Measurements from ENCODE around the gene TMEM81.
A peak's percentile ranks its signal among the peaks of the same experiment; 100 is the strongest.

Gene TMEM81

GRCh38 chr1:205062319-205062718 lies 21.9 kb downstream of the TMEM81 start:
- Histone ChIP-seq H2AFZ (ENCODE audit: low read length) (no peak overlapping the region), H3K79me2 (ENCODE audit: insufficient read depth, low read length) (no peaks in the 10 kb centered on the region), H3K27ac (ENCODE audit: low read depth, low read length, poor library complexity, severe bottlenecking) (no peak overlapping the region), H3K9me3 (ENCODE audit: low read length) (no peaks in the 10 kb centered on the region), H4K20me1 (ENCODE audit: insufficient read depth, low read length) (no peaks in the 10 kb centered on the region), H3K4me2 (ENCODE audit: low read length) (no peak overlapping the region), H3K4me1 (ENCODE audit: insufficient read depth, low read length, severe bottlenecking) (no peaks in the 10 kb centered on the region), H3K9me2 (ENCODE audit: low read depth, low read length) (no peaks in the 10 kb centered on the region), H3K4me3 (ENCODE audit: low read depth, low read length, poor library complexity, severe bottlenecking) (no peak overlapping the region), H3K36me3 (ENCODE audit: insufficient read depth, low read length) (no peaks in the 10 kb centered on the region), H3F3A (ENCODE audit: insufficient read depth, low read length) (no peaks in the 10 kb centered on the region), H3K9ac (ENCODE audit: low read length) (no peak overlapping the region), H3K27me3 (ENCODE audit: insufficient read depth, low read length) (peaks cover 4% of the 10 kb centered on the region; the same call in 1 of the 2 replicates)
- TF ChIP-seq EZH2 (IDR thresholded peaks at IDR 0.05; ENCODE audit: borderline replicate concordance, low read length): no peak
- TF ChIP-seq CTCF (IDR thresholded peaks at IDR 0.05; ENCODE audit: low read length): no peak

- Histone ChIP-seq H3K4me1 (ENCODE audit: insufficient read depth, low read length, severe bottlenecking) (no peaks in the 10 kb centered on the region), H3K4me2 (ENCODE audit: low read length) (no peak overlapping the region), H3K9ac (ENCODE audit: low read length) (no peak overlapping the region), H3K9me3 (ENCODE audit: low read length) (no peaks in the 10 kb centered on the region), H3K27ac (ENCODE audit: low read depth, low read length, poor library complexity, severe bottlenecking) (no peak overlapping the region), H4K20me1 (ENCODE audit: insufficient read depth, low read length) (no peaks in the 10 kb centered on the region), H3F3A (ENCODE audit: insufficient read depth, low read length) (no peaks in the 10 kb centered on the region), H3K27me3 (ENCODE audit: insufficient read depth, low read length) (peaks cover 11% of the 10 kb centered on the region), H3K79me2 (ENCODE audit: insufficient read depth, low read length) (no peaks in the 10 kb centered on the region), H2AFZ (ENCODE audit: low read length) (no peak overlapping the region), H3K4me3 (ENCODE audit: low read depth, low read length, poor library complexity, severe bottlenecking) (no peak overlapping the region), H3K36me3 (ENCODE audit: insufficient read depth, low read length) (no peaks in the 10 kb centered on the region), H3K9me2 (ENCODE audit: low read depth, low read length) (no peaks in the 10 kb centered on the region)
- TF ChIP-seq EZH2 (IDR thresholded peaks at IDR 0.05; ENCODE audit: borderline replicate concordance, low read length) (no peak), CTCF (IDR thresholded peaks at IDR 0.05; ENCODE audit: low read length) (peak; percentile 91)
Measured at GRCh38 chr1:205061665-205062069, 22.6 kb downstream of the TMEM81 start.

GRCh38 chr1:205061227-205061626 lies 23.0 kb downstream of the TMEM81 start:
- no peaks in the 10 kb centered on the region for H4K20me1 ChIP-seq (ENCODE audit: insufficient read depth, low read length)
- H3K9me2 ChIP-seq (ENCODE audit: low read depth, low read length): no peaks in the 10 kb centered on the region
- H3F3A ChIP-seq (ENCODE audit: insufficient read depth, low read length): no peaks in the 10 kb centered on the region
- H3K9ac ChIP-seq (ENCODE audit: low read length): no peak overlapping the region
- no peak overlapping the region for H2AFZ ChIP-seq (ENCODE audit: low read length)
- no peaks in the 10 kb centered on the region for H3K36me3 ChIP-seq (ENCODE audit: insufficient read depth, low read length)
- no peaks in the 10 kb centered on the region for H3K4me1 ChIP-seq (ENCODE audit: insufficient read depth, low read length, severe bottlenecking)
- TF ChIP-seq CTCF (IDR thresholded peaks at IDR 0.05; ENCODE audit: low read length) (no peak), EZH2 (IDR thresholded peaks at IDR 0.05; ENCODE audit: borderline replicate concordance, low read length) (no peak)
- H3K27me3 ChIP-seq (ENCODE audit: insufficient read depth, low read length): peaks cover 11% of the 10 kb centered on the region
- H3K79me2 ChIP-seq (ENCODE audit: insufficient read depth, low read length): no peaks in the 10 kb centered on the region
- H3K4me2 ChIP-seq (ENCODE audit: low read length): no peak overlapping the region
- no peak overlapping the region for H3K4me3 ChIP-seq (ENCODE audit: low read depth, low read length, poor library complexity, severe bottlenecking)
- no peaks in the 10 kb centered on the region for H3K9me3 ChIP-seq (ENCODE audit: low read length)
- H3K27ac ChIP-seq (ENCODE audit: low read depth, low read length, poor library complexity, severe bottlenecking): no peak overlapping the region

Data from OCI-LY1 (cell line).